ENCODE measurements around the gene NTN5. TPM values are rescaled to one million over a fixed set of nuclear protein-coding genes. Genes with fewer than 3 reads are reported as not detected.

The NTN5 gene
- total RNA-seq, 1 experiment from 2014 or later, result not detected

GRCh38 chr19:48615231-48616040 lies 57.4 kb downstream of the NTN5 start:
- no peak for DNase-seq (ENCODE audit: low read depth)

DNA sequence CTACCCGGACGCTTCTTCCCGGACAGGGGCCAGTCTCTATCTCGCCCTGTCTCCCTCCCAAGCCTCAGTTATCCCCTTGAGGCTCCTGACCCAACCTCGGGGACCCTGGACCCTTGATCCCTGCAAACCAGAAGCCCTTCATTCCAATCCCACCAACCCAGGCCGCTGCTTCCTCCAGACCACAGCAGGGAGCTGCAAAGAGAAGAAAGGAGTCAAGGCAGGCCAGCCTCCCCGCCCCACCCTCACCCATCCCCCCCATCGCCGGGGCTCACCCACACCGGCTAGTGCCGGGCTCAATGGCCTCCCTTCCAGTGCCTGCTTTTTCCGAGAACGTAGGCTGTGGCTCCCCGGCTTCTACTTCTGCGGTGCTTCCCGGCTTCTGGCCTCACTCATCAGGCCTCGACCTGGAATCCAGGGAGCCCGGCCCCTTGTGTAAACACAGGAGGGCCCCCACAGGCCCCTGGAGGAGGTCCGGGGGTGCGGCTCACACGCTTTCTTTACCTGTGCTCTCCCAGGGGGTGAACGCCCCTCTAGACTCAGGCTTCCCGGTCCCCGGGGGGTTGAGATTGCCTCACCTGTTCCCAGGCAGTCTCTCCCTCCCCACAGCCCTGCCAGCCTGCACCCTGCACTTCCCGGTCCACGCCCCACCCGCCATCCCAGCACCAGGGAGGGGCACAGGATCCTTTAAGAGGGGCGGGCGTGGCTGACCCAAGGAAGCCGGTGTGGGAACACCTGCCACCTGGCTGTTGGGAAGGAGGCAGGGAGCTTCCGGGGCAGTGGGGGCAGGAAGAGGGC lies 58.2 kb downstream of the NTN5 start, which contains the start of gene FAM83E:
Gene FAM83E, minus strand, starts transcription at position 641 of the 795 bp plus-strand sequence. CDS start 1,704 bp downstream, outside the sequence.
- DNase-seq (ENCODE audit: low read depth), result no peak

DNA sequence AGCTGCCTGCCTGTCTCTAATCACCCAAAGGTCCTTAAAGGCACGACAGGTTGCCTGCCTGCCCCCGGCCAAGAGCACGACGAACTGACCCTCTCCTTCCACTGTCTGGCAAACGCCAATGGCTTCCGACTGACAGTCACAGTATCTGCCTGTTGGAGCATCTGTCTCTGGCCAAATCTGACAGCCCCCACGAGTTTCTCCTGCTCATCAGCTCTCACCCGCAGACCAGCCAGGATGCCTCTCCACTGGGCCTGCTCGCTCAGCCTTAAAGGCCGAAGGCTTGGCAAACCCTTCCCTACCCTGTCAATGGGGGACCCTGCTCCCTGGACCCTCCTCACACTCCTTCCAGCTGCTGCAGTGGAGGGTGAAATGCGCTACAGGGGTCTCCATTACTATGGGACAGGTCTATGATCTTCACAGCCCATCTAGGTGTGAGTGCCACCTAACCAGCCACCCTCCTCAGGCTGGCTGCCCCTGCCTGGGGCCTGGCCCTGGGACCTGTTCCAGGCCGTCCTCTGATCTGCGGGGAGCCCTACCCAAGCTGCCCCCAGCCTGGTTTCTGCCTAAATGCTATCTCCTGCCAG lies 58.9 kb downstream of the NTN5 start:
- no peak for DNase-seq (ENCODE audit: low read depth)

- no peak for DNase-seq (ENCODE audit: low read depth)
Measured at GRCh38 chr19:48613024-48613851, 59.6 kb downstream of the NTN5 start.

DNA sequence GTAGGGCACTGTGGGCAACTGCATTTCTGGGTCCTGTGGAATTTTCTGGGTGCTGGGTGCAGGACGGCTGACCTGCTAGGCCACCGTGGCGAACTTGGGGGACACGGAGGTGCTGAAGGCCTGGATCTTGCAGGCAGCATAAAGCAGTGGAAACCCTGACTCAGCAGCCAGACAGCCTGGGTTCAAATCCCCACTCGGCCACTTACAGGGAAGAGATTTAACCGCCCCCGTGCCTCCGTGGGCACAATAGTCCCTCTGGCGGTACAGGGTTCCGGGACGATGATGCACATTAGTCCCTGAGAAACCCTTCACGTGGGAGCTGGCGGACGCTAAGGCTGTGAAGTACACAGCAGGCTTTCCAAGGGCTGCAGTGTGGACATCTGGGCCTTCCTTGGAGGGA lies 60.9 kb downstream of the NTN5 start:
- DNase-seq (ENCODE audit: low read depth), result no peak

Other genes with a start within 250 kb of the NTN5 start
- 97.2 and 113 TPM in 2 replicates for gene GRWD1, start 227.0 kb downstream of the NTN5 start, total RNA-seq (2014; rRNA removed; shearing (Covaris generic))
- gene KCNJ14, start 217.4 kb downstream of the NTN5 start, total RNA-seq (2014; rRNA removed; shearing (Covaris generic)), result 0.40 and 0.79 TPM in 2 replicates
- 38.1 and 44.3 TPM in 2 replicates for gene CYTH2, start 203.6 kb downstream of the NTN5 start, total RNA-seq (2014; rRNA removed; shearing (Covaris generic))
- 0.05 TPM in 1 of 2 replicates, not detected in the other for gene LMTK3, start 161.2 kb downstream of the NTN5 start, total RNA-seq (2014; rRNA removed; shearing (Covaris generic))
- not detected in 2 replicates for gene SULT2B1, start 120.8 kb downstream of the NTN5 start, total RNA-seq (2014; rRNA removed; shearing (Covaris generic))
- not detected in 2 replicates for gene SPACA4, start 66.3 kb downstream of the NTN5 start, total RNA-seq (2014; rRNA removed; shearing (Covaris generic))
- 1.2 TPM in 1 of 2 replicates, not detected in the other for gene FAM83E, start 57.9 kb downstream of the NTN5 start, total RNA-seq (2014; rRNA removed; shearing (Covaris generic))
- gene RPL18, start 53.8 kb downstream of the NTN5 start, total RNA-seq (2014; rRNA removed; shearing (Covaris generic)), result 2,830 and 3,901 TPM in 2 replicates
- gene SPHK2, start 53.5 kb downstream of the NTN5 start, total RNA-seq (2014; rRNA removed; shearing (Covaris generic)), result 15.9 and 16.5 TPM in 2 replicates
- gene DBP, start 35.6 kb downstream of the NTN5 start, total RNA-seq (2014; rRNA removed; shearing (Covaris generic)), result 10.3 and 11.1 TPM in 2 replicates
- 0.77 and 1.4 TPM in 2 replicates for gene CA11, start 26.8 kb downstream of the NTN5 start, total RNA-seq (2014; rRNA removed; shearing (Covaris generic))
- gene FUT2, start 23.0 kb upstream of the NTN5 start, total RNA-seq (2014; rRNA removed; shearing (Covaris generic)), result not detected in 2 replicates
- 0.35 TPM in 1 of 2 replicates, not detected in the other for gene MAMSTR, start 46.7 kb upstream of the NTN5 start, total RNA-seq (2014; rRNA removed; shearing (Covaris generic))
- gene RASIP1, start 67.6 kb upstream of the NTN5 start, total RNA-seq (2014; rRNA removed; shearing (Covaris generic)), result not detected in 2 replicates
- gene IZUMO1, start 73.9 kb upstream of the NTN5 start, total RNA-seq (2014; rRNA removed; shearing (Covaris generic)), result not detected in 2 replicates
- 0.10 TPM in 1 of 2 replicates, not detected in the other for gene FUT1, start 79.6 kb upstream of the NTN5 start, total RNA-seq (2014; rRNA removed; shearing (Covaris generic))
- not detected in 2 replicates for gene FGF21, start 82.5 kb upstream of the NTN5 start, total RNA-seq (2014; rRNA removed; shearing (Covaris generic))
- 54.2 and 60.6 TPM in 2 replicates for gene BCAT2, start 138.0 kb upstream of the NTN5 start, total RNA-seq (2014; rRNA removed; shearing (Covaris generic))
- gene HSD17B14, start 163.5 kb upstream of the NTN5 start, total RNA-seq (2014; rRNA removed; shearing (Covaris generic)), result not detected in 2 replicates
- gene PLEKHA4, start 195.6 kb upstream of the NTN5 start, total RNA-seq (2014; rRNA removed; shearing (Covaris generic)), result 0.31 TPM in 1 of 2 replicates, not detected in the other
- gene PPP1R15A, start 199.4 kb upstream of the NTN5 start, total RNA-seq (2014; rRNA removed; shearing (Covaris generic)), result 44.3 and 49.4 TPM in 2 replicates
- not detected in 2 replicates for gene TULP2, start 225.7 kb upstream of the NTN5 start, total RNA-seq (2014; rRNA removed; shearing (Covaris generic))
- gene NUCB1, start 227.3 kb upstream of the NTN5 start, total RNA-seq (2014; rRNA removed; shearing (Covaris generic)), result 107 and 146 TPM in 2 replicates

Measured in HT1080 (cell line).